Activated naive CD4-positive, alpha-beta T cell treated with anti-CD3 and anti-CD28 coated beads, Interleukin-2, amount 50 U/mL, for 16 hours (primary cell): ENCODE results near the gene VPS37B.

Source experiments
- DNase-seq: peaks from one replicate; pipeline ENCODE4 v3.0.0-alpha.2; 2020

VPS37B gene

GRCh38 chr12:122865268-122866231 is 30.4 kb downstream of the VPS37B start:
- DNase-seq: peak; percentile 37

GRCh38 chr12:122864894-122865253 is 31.1 kb downstream of the VPS37B start:
- DNase-seq: no peak

GRCh38 chr12:122862872-122863701 is 32.8 kb downstream of the VPS37B start:
- no peak for DNase-seq

GRCh38 chr12:122862110-122862634 is 33.8 kb downstream of the VPS37B start:
- DNase-seq: no peak

GRCh38 chr12:122861587-122861970 is 34.3 kb downstream of the VPS37B start:
- DNase-seq: no peak

GRCh38 chr12:122860854-122861586 is 34.9 kb downstream of the VPS37B start:
- no peak for DNase-seq

GRCh38 chr12:122860040-122860853 is 35.7 kb downstream of the VPS37B start:
- peak; percentile 81 for DNase-seq

GRCh38 chr12:122859303-122860039 is 36.5 kb downstream of the VPS37B start:
- no peak for DNase-seq

GRCh38 chr12:122858591-122859302 is 37.2 kb downstream of the VPS37B start:
- no peak for DNase-seq

- DNase-seq: no peak
These were observed 37.8 kb downstream of the VPS37B start for GRCh38 chr12:122858171-122858570.

GRCh38 chr12:122856999-122857671 is 38.8 kb downstream of the VPS37B start:
- DNase-seq: no peak

GRCh38 chr12:122855928-122856831 is 39.7 kb downstream of the VPS37B start:
- no peak for DNase-seq

GRCh38 chr12:122855071-122855829 is 40.7 kb downstream of the VPS37B start:
- no peak for DNase-seq

- no peak for DNase-seq
These were observed 41.4 kb downstream of the VPS37B start for GRCh38 chr12:122854554-122854953.

GRCh38 chr12:122853582-122854245 is 42.2 kb downstream of the VPS37B start:
- DNase-seq: no peak

GRCh38 chr12:122852336-122853275 is 43.3 kb downstream of the VPS37B start:
- no peak for DNase-seq
